GM12878 (cell line): ENCODE data around the gene MFAP1. TPM values are rescaled to one million over a fixed set of nuclear protein-coding genes. Genes with fewer than 3 reads are reported as not detected.

Experiments used
- ATF2 ChIP-seq: IDR thresholded peaks from 2 replicates; pipeline ENCODE4 v1.6.1; 2012; ENCODE audit warnings: low read length, inconsistent platforms
- BCL11A ChIP-seq: IDR thresholded peaks from 2 replicates; pipeline ENCODE4 v1.6.1; 2011; ENCODE audit warnings: low read depth, low read length
- BHLHE40 ChIP-seq, 2 experiments: fragments of 450-650 bp in 1 of 2; IDR thresholded peaks; 2 replicates each; pipeline ENCODE4 v1.6.1; 2011 to 2017; ENCODE audit warnings: low read depth in 2 of 2, borderline replicate concordance in 1 of 2, improper control_type of control experiment in 1 of 2, low read length in 1 of 2, mild to moderate bottlenecking in 1 of 2
- CBFB ChIP-seq: IDR thresholded peaks from 2 replicates; pipeline ENCODE4 v1.6.1; 2016; ENCODE audit warnings: antibody characterized with exemption, low read depth
- CBX3 ChIP-seq: fragments of 200-600 bp; sonication (generic); IDR thresholded peaks from 2 replicates; pipeline ENCODE4 v1.6.1; 2016; ENCODE audit warnings: low read depth, borderline replicate concordance
- CBX5 ChIP-seq: sonication (generic); IDR thresholded peaks from 2 replicates; pipeline ENCODE4 v1.6.1; 2016; ENCODE audit warnings: low read depth, moderate library complexity, mild to moderate bottlenecking, inconsistent platforms
- CUX1 ChIP-seq: IDR thresholded peaks from 2 replicates; pipeline ENCODE4 v1.6.1; 2012; ENCODE audit warnings: improper control_type of control experiment, low read depth, low read length; ENCODE audit not compliant: insufficient replicate concordance
- DPF2 ChIP-seq: fragments of 450-650 bp; IDR thresholded peaks from 2 replicates; pipeline ENCODE4 v1.6.1; 2017; ENCODE audit warnings: mild to moderate bottlenecking
- EGR1 ChIP-seq, 2 experiments: IDR thresholded peaks; 1 replicate in 1 of 2; 2 replicates in 1 of 2; pipeline ENCODE4 v1.6.1; 2011 to 2012; ENCODE audit warnings: low read depth in 2 of 2, low read length in 2 of 2, borderline replicate concordance in 1 of 2, mild to moderate bottlenecking in 1 of 2, moderate library complexity in 1 of 2
- FOXM1 ChIP-seq: IDR thresholded peaks from 2 replicates; pipeline ENCODE4 v1.6.1; 2012; ENCODE audit warnings: low read depth, mild to moderate bottlenecking, inconsistent platforms, low read length, moderate library complexity
- PKNOX1 ChIP-seq: fragments of 450-650 bp; IDR thresholded peaks from 2 replicates; pipeline ENCODE4 v1.6.1; 2016; ENCODE audit warnings: mild to moderate bottlenecking
- RB1 ChIP-seq: fragments of 450-650 bp; formaldehyde crosslinking; IDR thresholded peaks from 2 replicates; pipeline ENCODE4 v1.6.1; 2017; ENCODE audit warnings: mild to moderate bottlenecking, borderline replicate concordance
- RELB ChIP-seq: fragments of 450-650 bp; IDR thresholded peaks from 2 replicates; pipeline ENCODE4 v1.6.1; 2017; ENCODE audit warnings: low read depth, mild to moderate bottlenecking, moderate library complexity
- SP1 ChIP-seq: IDR thresholded peaks from one replicate; pipeline ENCODE4 v1.6.1; 2011; ENCODE audit warnings: low read depth, low read length
- STAT3 ChIP-seq: IDR thresholded peaks from 2 replicates; pipeline ENCODE4 v1.6.1; 2011; ENCODE audit warnings: low read depth, low read length, improper control_type of control experiment
- TAF1 ChIP-seq: IDR thresholded peaks from 2 replicates; pipeline ENCODE4 v1.6.1; 2011; ENCODE audit warnings: mild to moderate bottlenecking, low read depth, low read length, borderline replicate concordance
- TARDBP ChIP-seq: IDR thresholded peaks from 2 replicates; pipeline ENCODE4 v1.6.1; 2016; ENCODE audit warnings: borderline replicate concordance
- TCF12 ChIP-seq: IDR thresholded peaks from 2 replicates; pipeline ENCODE4 v1.6.1; 2011; ENCODE audit warnings: low read depth, mild to moderate bottlenecking, low read length
- TCF7 ChIP-seq: IDR thresholded peaks from 2 replicates; pipeline ENCODE4 v1.6.1; 2014; ENCODE audit warnings: antibody characterized with exemption, borderline replicate concordance
- ZNF217 ChIP-seq: fragments of 450-650 bp; IDR thresholded peaks from 2 replicates; pipeline ENCODE4 v1.6.1; 2017; ENCODE audit warnings: antibody characterized with exemption, mild to moderate bottlenecking
- polyA plus RNA-seq, 11 experiments: library from polyadenylated mRNA; depleted of rRNA in 4 of 11; unstranded in 6 of 11; stranded (reverse) in 5 of 11; fragments of >200 nt; fragmentation: Nextera tagmentation in 4 of 11; fragmentation: Illumina TruSeq in 1 of 11; extraction: Ambion mirVana in 4 of 11; extraction: Trizol in 1 of 11; gene quantifications; 1 replicate in 1 of 11; 2 replicates in 10 of 11; pipeline versions ENCODE4 v1.2.1 to v1.2.3, GENCODE V29; 2011 to 2016; ENCODE audit warnings: inconsistent platforms in 2 of 11, missing spikeins in 2 of 11, low read depth in 1 of 11
- total RNA-seq, 4 experiments: library from RNA; depleted of rRNA in 3 of 4; stranded (reverse); fragments of >200 nt in 3 of 4; fragmentation: Illumina TruSeq in 1 of 4; extraction: Trizol in 1 of 4; gene quantifications; 2 replicates each; pipeline versions ENCODE4 v1.2.1 to v1.2.3, GENCODE V29; 2013 to 2021

Gene MFAP1
- total and polyA plus RNA-seq, 10 of the 15 experiments (the other 5 are each of a cell fraction or from before 2014, with no cell fraction given): 24.5 to 67.3 (median 47.4) TPM

DNA sequence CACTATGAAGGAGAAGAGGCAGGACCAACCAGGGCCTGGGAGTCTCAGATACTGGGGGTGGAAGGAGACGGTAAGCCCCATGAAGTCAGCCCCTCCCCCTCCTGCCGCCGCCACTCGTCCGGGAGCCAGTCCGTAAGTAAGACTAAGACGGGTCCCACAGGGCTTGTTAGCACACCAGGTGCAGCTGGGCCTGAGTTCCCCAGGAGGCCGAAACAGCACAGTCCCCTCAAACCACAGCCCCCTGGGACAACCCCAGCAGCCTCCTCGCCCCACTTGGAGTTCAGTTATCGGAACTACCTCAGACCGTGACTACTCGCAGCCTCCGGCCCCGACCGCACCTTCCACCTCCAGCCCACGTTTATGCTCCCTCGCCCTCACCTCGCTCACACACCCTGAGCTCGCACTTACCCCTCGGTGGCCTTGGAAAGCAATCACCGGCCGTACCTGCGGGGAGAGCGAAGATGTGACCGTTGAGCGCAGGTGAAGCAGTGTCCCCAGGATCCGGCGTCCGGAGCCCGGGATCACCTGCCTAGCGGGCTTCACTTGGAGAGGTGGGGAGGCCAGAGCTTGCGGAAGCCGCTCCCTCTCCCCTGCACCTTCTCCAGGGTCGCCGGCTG is 48.3 kb downstream of the MFAP1 start (continued):
- no peak for TF ChIP-seq CBX3
- 0 out of 2 replicates have a peak, but pooled peaks have one; percentile 18 for TF ChIP-seq PKNOX1
- TF ChIP-seq CBX5: peak; percentile 70; the same call in 1 of the 2 replicates
- peak; percentile 35; the same call in 1 of the 2 replicates for TF ChIP-seq ATF2
- TF ChIP-seq RELB: peak; percentile 58; the same call in 1 of the 2 replicates
- no peak for TF ChIP-seq TCF7
- TF ChIP-seq DPF2: peak; percentile 78; the same call in 1 of the 2 replicates
- 0 out of 2 replicates have a peak, but pooled peaks have one; percentile 65 for TF ChIP-seq STAT3
- no peak; the same call in 1 of the 2 replicates for TF ChIP-seq TARDBP
- 0 out of 2 replicates have a peak, but pooled peaks have one; percentile 18 for TF ChIP-seq TAF1
- peak; percentile 66; the same call in 1 of the 2 replicates for TF ChIP-seq FOXM1
- TF ChIP-seq CUX1: no peak
- TF ChIP-seq ZNF217: peak; percentile 24; the same call in 1 of the 2 replicates
- peak; percentile 99 for TF ChIP-seq TCF12
- TF ChIP-seq SP1: peak; percentile 32
- peak; percentile 86 to 92 for TF ChIP-seq BHLHE40 (IDR thresholded peaks at IDR 0.05; ENCODE audit: borderline replicate concordance in 1 of 2, low read depth in 2 of 2, low read length in 1 of 2)
- no peak for TF ChIP-seq EGR1 (IDR thresholded peaks at IDR 0.05; ENCODE audit: borderline replicate concordance in 1 of 2, low read depth in 2 of 2, low read length in 2 of 2)
- TF ChIP-seq CBFB: peak; percentile 92
- peak; percentile 81 for TF ChIP-seq BCL11A
- TF ChIP-seq RB1: 0 out of 2 replicates have a peak, but pooled peaks have one; percentile 31
